ENCODE data around the gene DAPK1. TPM values are rescaled to one million over a fixed set of nuclear protein-coding genes. Genes with fewer than 3 reads are reported as not detected.

The DAPK1 gene
- total and polyA plus RNA-seq, 2 donors (not counting 3 experiments of a cell fraction or from before 2014, with no cell fraction given): 58.9 to 119 TPM

GRCh38 chr9:87708546-87708945 is 210.9 kb downstream of the DAPK1 start:
- ChIA-PET POLR2A (no interaction called here), CTCF (interaction anchor here (1.6 to 2.2 kb wide), 2 partner anchors 24 to 104 kb away, joined by 5 to 7 read pairs; no protein-coding TSS in a partner anchor)
- no peak for DNase-seq (ENCODE audit: low read depth, low spot score)
- H3K9me3 ChIP-seq (replicated peaks; ENCODE audit: control insufficient read depth, insufficient read depth, low read length): no peaks in the 10 kb centered on the region
- no peak overlapping the region for H3K4me3 ChIP-seq (replicated peaks in 1 of 3; ENCODE audit: insufficient read depth in 1 of 3, low read depth in 1 of 3, low read length in 3 of 3)
- no peaks in the 10 kb centered on the region for H3K9me1 ChIP-seq (replicated peaks; ENCODE audit: control insufficient read depth, extremely low read depth, insufficient read depth, low read length)
- dilution Hi-C loops (cut with MboI; ENCODE audit: extremely low pct_ligation_motif_present, low sequenced_read_pairs) (no loop called here), intact Hi-C loops (cut with micrococcal nuclease) (no loop called here)
- H3K9ac ChIP-seq (replicated peaks; ENCODE audit: extremely low read depth, insufficient read depth, low read length): no peak overlapping the region
- no peak overlapping the region for H2AFZ ChIP-seq (ENCODE audit: low read depth, low read length)
- FAIRE-seq: no peak
- H3K36me3 ChIP-seq (ENCODE audit: control insufficient read depth in 2 of 2, extremely low read depth in 1 of 2, insufficient read depth in 2 of 2, low read length in 2 of 2): peaks cover 3 to 32% of the 10 kb centered on the region in 2 experiments
- TF ChIP-seq POLR2AphosphoS5 (IDR thresholded peaks at IDR 0.05; ENCODE audit: insufficient read depth, low read depth, low read length) (no peak), GATA2 (IDR thresholded peaks at IDR 0.05; ENCODE audit: insufficient read depth, insufficient read length, low read depth, low read length) (no peak), JUN (IDR thresholded peaks at IDR 0.05; ENCODE audit: borderline replicate concordance, insufficient read depth, insufficient read length, low read depth) (no peak), MAX (IDR thresholded peaks at IDR 0.05; ENCODE audit: insufficient read depth, insufficient read length) (no peak), MYC (IDR thresholded peaks at IDR 0.05; ENCODE audit: low read depth, low read length) (no peak), CTCF (IDR thresholded peaks at IDR 0.05; ENCODE audit: extremely low read depth in 1 of 2, insufficient read depth in 1 of 2, low read depth in 1 of 2, low read length in 2 of 2) (no peak), EZH2 (IDR thresholded peaks at IDR 0.05; ENCODE audit: borderline replicate concordance, low read depth, low read length, severe bottlenecking) (no peak), FOS (IDR thresholded peaks at IDR 0.05; ENCODE audit: borderline replicate concordance, insufficient read depth, low read length) (no peak), POLR2A (IDR thresholded peaks at IDR 0.05; ENCODE audit: low read depth, low read length) (no peak)
- peaks cover 14% of the 10 kb centered on the region for H3K4me1 ChIP-seq (ENCODE audit: control insufficient read depth, extremely low read depth, insufficient read depth, low read length)
- no TSS peak for BruUV-seq (replicated peaks)
- H3K4me2 ChIP-seq (ENCODE audit: insufficient read depth, low read length): no peak overlapping the region
- H3K79me2 ChIP-seq (ENCODE audit: control insufficient read depth, insufficient read depth, low read length): no peaks in the 10 kb centered on the region
- no peaks in the 10 kb centered on the region for H4K20me1 ChIP-seq (replicated peaks; ENCODE audit: control insufficient read depth, extremely low read depth, insufficient read depth, low read length)
- H3K27me3 ChIP-seq (ENCODE audit: control insufficient read depth in 2 of 2, insufficient read depth in 2 of 2, low read length in 2 of 2): no peaks in the 10 kb centered on the region
- H3K27ac ChIP-seq (ENCODE audit: insufficient read depth, low read depth, low read length): no peak overlapping the region
